GM23338 (cell line): Measurements from ENCODE around the gene MLLT6. TPM values are rescaled to one million over a fixed set of nuclear protein-coding genes. Genes with fewer than 3 reads are reported as not detected.

Experiments used
- ATAC-seq: fragments of 200-7000 bp; cut with Tn5 transposase; 3 replicates; pipeline ENCODE4 v1.9.1; 2020
- DNase-seq: peaks from one replicate; pipeline ENCODE4 v3.0.0-alpha.2; 2015; ENCODE audit warnings: low spot score
- H2AFZ ChIP-seq: fragments of 200-600 bp; sonication (generic); 2 replicates; pipeline ENCODE4 v1.8.0; 2016; ENCODE audit warnings: antibody characterized with exemption, mild to moderate bottlenecking, moderate library complexity
- H3F3A ChIP-seq: fragments of 200-600 bp; sonication (generic); replicated peaks from 2 replicates; pipeline ENCODE4 v1.8.0; 2017; ENCODE audit warnings: antibody characterized with exemption, mixed run types, low read depth
- H3K27ac ChIP-seq: fragments of 200-600 bp; sonication (generic); 2 replicates; pipeline ENCODE4 v1.6.1; 2016; ENCODE audit warnings: low read depth
- H3K27me3 ChIP-seq: fragments of 200-600 bp; sonication (generic); 2 replicates; pipeline ENCODE4 v1.8.0; 2016; ENCODE audit warnings: mild to moderate bottlenecking, mixed run types, moderate library complexity; ENCODE audit not compliant: insufficient read depth
- H3K36me3 ChIP-seq: fragments of 200-600 bp; sonication (generic); 2 replicates; pipeline ENCODE4 v1.8.0; 2016; ENCODE audit warnings: mild to moderate bottlenecking; ENCODE audit not compliant: insufficient read depth
- H3K4me1 ChIP-seq: fragments of 200-600 bp; sonication (generic); 2 replicates; pipeline ENCODE4 v1.8.0; 2016; ENCODE audit warnings: mild to moderate bottlenecking, moderate library complexity; ENCODE audit not compliant: insufficient read depth
- H3K4me2 ChIP-seq: fragments of 200-600 bp; sonication (generic); 2 replicates; pipeline ENCODE4 v1.7.1; 2017; ENCODE audit warnings: mixed run types
- H3K4me3 ChIP-seq: fragments of 200-600 bp; sonication (generic); 2 replicates; pipeline ENCODE4 v1.6.1; 2016; ENCODE audit warnings: mixed run types
- H3K79me2 ChIP-seq: fragments of 200-600 bp; sonication (generic); replicated peaks from 2 replicates; pipeline ENCODE4 v1.8.0; 2017; ENCODE audit warnings: mild to moderate bottlenecking; ENCODE audit not compliant: insufficient read depth
- H3K9me2 ChIP-seq: fragments of 200-600 bp; sonication (generic); 2 replicates; pipeline ENCODE4 v1.8.0; 2017; ENCODE audit not compliant: insufficient read depth
- H4K20me1 ChIP-seq: fragments of 200-600 bp; sonication (generic); replicated peaks from 2 replicates; pipeline ENCODE4 v1.8.0; 2017; ENCODE audit warnings: mild to moderate bottlenecking; ENCODE audit not compliant: insufficient read depth
- H3K27ac Mint-ChIP-seq: 2 replicates; pipeline ENCODE4 v1.8.0; 2020; ENCODE audit warnings: inconsistent platforms, mild to moderate bottlenecking, moderate library complexity, mixed read lengths
- H3K27me3 Mint-ChIP-seq: 3 replicates; pipeline ENCODE4 v1.8.0; 2022; ENCODE audit warnings: low read depth, mild to moderate bottlenecking, moderate library complexity, mixed read lengths, inconsistent platforms; ENCODE audit not compliant: insufficient read depth, poor library complexity
- H3K36me3 Mint-ChIP-seq: 3 replicates; pipeline ENCODE4 v1.8.0; 2021; ENCODE audit warnings: low read depth, mild to moderate bottlenecking, inconsistent platforms, moderate library complexity, mixed read lengths
- H3K4me1 Mint-ChIP-seq: 3 replicates; pipeline ENCODE4 v1.8.0; 2020; ENCODE audit warnings: mild to moderate bottlenecking, inconsistent platforms, mixed read lengths
- H3K4me3 Mint-ChIP-seq: 3 replicates; pipeline ENCODE4 v1.8.0; 2021; ENCODE audit warnings: moderate library complexity, mild to moderate bottlenecking, inconsistent platforms, mixed read lengths
- H3K9me3 Mint-ChIP-seq: 3 replicates; pipeline ENCODE4 v1.8.0; 2020; ENCODE audit warnings: moderate library complexity, mild to moderate bottlenecking, inconsistent platforms, mixed read lengths
- CREB1 ChIP-seq: fragments of 250-450 bp; sonication (Bioruptor Pico); IDR thresholded peaks from 2 replicates; pipeline ENCODE4 v1.5.0; 2020; ENCODE audit warnings: low read depth, mild to moderate bottlenecking, moderate library complexity
- EZH2 ChIP-seq: fragments of 200-600 bp; sonication (generic); IDR thresholded peaks from one replicate; pipeline ENCODE4 v1.8.0; 2017; ENCODE audit warnings: antibody characterized with exemption, mild to moderate bottlenecking, low read depth; ENCODE audit not compliant: unreplicated experiment
- EZH2phosphoT487 ChIP-seq: fragments of 200-600 bp; sonication (generic); IDR thresholded peaks from one replicate; pipeline ENCODE4 v1.8.1; 2018; ENCODE audit warnings: antibody characterized with exemption; ENCODE audit not compliant: unreplicated experiment
- JUNB ChIP-seq: IDR thresholded peaks from one replicate; pipeline ENCODE4 v1.6.1; 2016; ENCODE audit warnings: antibody characterized with exemption; ENCODE audit not compliant: unreplicated experiment
- NANOG ChIP-seq: IDR thresholded peaks from 2 replicates; pipeline ENCODE4 v1.6.1; 2016; ENCODE audit warnings: antibody characterized with exemption, borderline replicate concordance
- POLR2AphosphoS5 ChIP-seq: IDR thresholded peaks from 2 replicates; pipeline ENCODE4 v1.6.1; 2016; ENCODE audit warnings: antibody characterized with exemption, low read depth
- STAT1 ChIP-seq: IDR thresholded peaks from one replicate; pipeline ENCODE4 v1.6.1; 2016; ENCODE audit warnings: antibody characterized with exemption; ENCODE audit not compliant: unreplicated experiment
- ZNF114 ChIP-seq: fragments of 250-450 bp; sonication (Bioruptor Pico); IDR thresholded peaks from 2 replicates; pipeline ENCODE4 v1.5.0; 2020; ENCODE audit warnings: mild to moderate bottlenecking, moderate library complexity
- ZNF331 ChIP-seq: fragments of 250-450 bp; sonication (Bioruptor Pico); IDR thresholded peaks from 2 replicates; pipeline ENCODE4 v1.5.0; 2020; ENCODE audit warnings: low read depth, mild to moderate bottlenecking, moderate library complexity
- ZNF462 ChIP-seq: fragments of 250-450 bp; sonication (Bioruptor Pico); IDR thresholded peaks from 2 replicates; pipeline ENCODE4 v1.5.0; 2020; ENCODE audit warnings: mild to moderate bottlenecking, moderate library complexity
- polyA plus RNA-seq: library from polyadenylated mRNA; unstranded; fragments of >200 nt; fragmentation: Nextera tagmentation; extraction: Ambion mirVana; gene quantifications from 2 replicates; pipeline ENCODE4 v1.2.1, GENCODE V29; 2016
- total RNA-seq: library from RNA; depleted of rRNA; stranded (reverse); fragments of >200 nt; shearing (Covaris generic); gene quantifications from 2 replicates; pipeline ENCODE4 v1.2.3, GENCODE V29; 2014
- TF ChIP-seq, protein P1 (sequence below), 2 experiments: fragments of 200-600 bp in 1 of 2; sonication (generic) in 1 of 2; conservative IDR thresholded peaks; 2 replicates each; pipeline versions ENCODE4 v1.5.1 to v1.6.1; 2016 to 2017; ENCODE audit warnings: antibody characterized with exemption in 2 of 2, low read depth in 2 of 2, mild to moderate bottlenecking in 2 of 2, moderate library complexity in 1 of 2
- TF ChIP-seq, protein P2 (sequence below): IDR thresholded peaks from 2 replicates; pipeline ENCODE4 v1.6.1; 2016; ENCODE audit warnings: antibody characterized with exemption
- TF ChIP-seq, protein P3 (sequence below): IDR thresholded peaks from one replicate; pipeline ENCODE4 v1.6.1; 2018; ENCODE audit warnings: antibody characterized with exemption; ENCODE audit not compliant: unreplicated experiment

The MLLT6 gene
- total and polyA plus RNA-seq, 2 experiments from 2014 or later: 2.6 to 2.8 TPM

DNA sequence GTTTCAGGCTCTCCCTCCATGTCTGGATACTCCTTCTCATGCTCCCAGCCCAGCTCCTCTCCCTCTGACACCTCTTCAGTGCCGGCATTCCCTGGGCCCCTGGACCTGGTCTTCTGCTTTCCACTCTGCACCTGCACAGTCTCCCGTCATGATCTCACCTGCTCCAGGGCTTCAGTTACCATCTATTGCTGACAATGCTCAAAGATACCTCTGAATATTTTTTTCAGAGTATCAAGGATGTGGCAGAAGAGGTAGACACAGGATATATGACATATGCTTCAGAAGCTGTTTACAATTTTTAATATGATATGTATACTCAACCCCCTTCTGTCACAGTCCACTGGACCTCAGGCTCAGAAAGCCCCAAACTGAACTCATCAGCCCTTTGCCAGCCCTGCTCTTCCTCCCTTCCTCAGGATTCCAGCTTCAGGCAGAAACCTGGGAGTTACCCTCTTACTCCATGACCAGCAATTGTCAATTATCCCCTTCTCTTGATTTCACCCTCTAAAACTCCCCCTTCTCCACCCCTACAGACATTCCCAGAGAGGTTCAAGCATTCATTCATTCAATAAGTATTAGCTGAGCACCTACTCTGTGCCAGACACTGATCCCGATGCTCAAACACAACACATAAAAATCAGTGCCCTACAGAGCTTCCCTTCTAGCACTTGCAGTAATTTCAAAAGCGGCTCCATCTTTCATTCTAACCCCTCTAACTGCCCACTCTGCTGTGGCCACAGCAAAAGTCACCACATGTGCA lies 7.8 kb upstream of the MLLT6 start:
- Histone ChIP-seq H3K4me1 (no peaks in the 10 kb centered on the region), H3F3A (peaks cover 12% of the 10 kb centered on the region), H3K27me3 (peaks cover 57% of the 10 kb centered on the region), H3K4me2 (no peak overlapping the region), H4K20me1 (peaks cover 8% of the 10 kb centered on the region), H3K9me2 (no peaks in the 10 kb centered on the region), H3K4me3 (no peak overlapping the region), H3K36me3 (no peaks in the 10 kb centered on the region), H3K79me2 (no peaks in the 10 kb centered on the region), H3K27ac (no peak overlapping the region), H2AFZ (no peak overlapping the region)
- Mint-ChIP-seq H3K9me3 (no peaks in the 10 kb centered on the region), H3K4me3 (no peak overlapping the region; the same call in 2 of the 3 replicates), H3K36me3 (no peaks in the 10 kb centered on the region; the same call in 2 of the 3 replicates), H3K4me1 (peaks cover 21% of the 10 kb centered on the region), H3K27me3 (peaks cover 60% of the 10 kb centered on the region), H3K27ac (no peak overlapping the region)
- DNase-seq (no peak), ATAC-seq (no peak)
- no peak for TF ChIP-seq EZH2
- TF ChIP-seq EZH2phosphoT487: no peak
- TF ChIP-seq, protein P1, sequence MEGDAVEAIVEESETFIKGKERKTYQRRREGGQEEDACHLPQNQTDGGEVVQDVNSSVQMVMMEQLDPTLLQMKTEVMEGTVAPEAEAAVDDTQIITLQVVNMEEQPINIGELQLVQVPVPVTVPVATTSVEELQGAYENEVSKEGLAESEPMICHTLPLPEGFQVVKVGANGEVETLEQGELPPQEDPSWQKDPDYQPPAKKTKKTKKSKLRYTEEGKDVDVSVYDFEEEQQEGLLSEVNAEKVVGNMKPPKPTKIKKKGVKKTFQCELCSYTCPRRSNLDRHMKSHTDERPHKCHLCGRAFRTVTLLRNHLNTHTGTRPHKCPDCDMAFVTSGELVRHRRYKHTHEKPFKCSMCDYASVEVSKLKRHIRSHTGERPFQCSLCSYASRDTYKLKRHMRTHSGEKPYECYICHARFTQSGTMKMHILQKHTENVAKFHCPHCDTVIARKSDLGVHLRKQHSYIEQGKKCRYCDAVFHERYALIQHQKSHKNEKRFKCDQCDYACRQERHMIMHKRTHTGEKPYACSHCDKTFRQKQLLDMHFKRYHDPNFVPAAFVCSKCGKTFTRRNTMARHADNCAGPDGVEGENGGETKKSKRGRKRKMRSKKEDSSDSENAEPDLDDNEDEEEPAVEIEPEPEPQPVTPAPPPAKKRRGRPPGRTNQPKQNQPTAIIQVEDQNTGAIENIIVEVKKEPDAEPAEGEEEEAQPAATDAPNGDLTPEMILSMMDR (conservative IDR thresholded peaks at IDR 0.05; ENCODE audit: low read depth in 2 of 2): no peak
- no peak for TF ChIP-seq CREB1 (CRISPR knock-in tag)
- no peak for TF ChIP-seq ZNF114 (CRISPR knock-in tag)
- no peak for TF ChIP-seq POLR2AphosphoS5
- no peak for TF ChIP-seq NANOG
- TF ChIP-seq, protein P2, sequence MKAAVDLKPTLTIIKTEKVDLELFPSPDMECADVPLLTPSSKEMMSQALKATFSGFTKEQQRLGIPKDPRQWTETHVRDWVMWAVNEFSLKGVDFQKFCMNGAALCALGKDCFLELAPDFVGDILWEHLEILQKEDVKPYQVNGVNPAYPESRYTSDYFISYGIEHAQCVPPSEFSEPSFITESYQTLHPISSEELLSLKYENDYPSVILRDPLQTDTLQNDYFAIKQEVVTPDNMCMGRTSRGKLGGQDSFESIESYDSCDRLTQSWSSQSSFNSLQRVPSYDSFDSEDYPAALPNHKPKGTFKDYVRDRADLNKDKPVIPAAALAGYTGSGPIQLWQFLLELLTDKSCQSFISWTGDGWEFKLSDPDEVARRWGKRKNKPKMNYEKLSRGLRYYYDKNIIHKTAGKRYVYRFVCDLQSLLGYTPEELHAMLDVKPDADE: no peak
- no peak for TF ChIP-seq STAT1
- TF ChIP-seq JUNB: no peak
- no peak for TF ChIP-seq ZNF331 (CRISPR knock-in tag)
- TF ChIP-seq, protein P3, sequence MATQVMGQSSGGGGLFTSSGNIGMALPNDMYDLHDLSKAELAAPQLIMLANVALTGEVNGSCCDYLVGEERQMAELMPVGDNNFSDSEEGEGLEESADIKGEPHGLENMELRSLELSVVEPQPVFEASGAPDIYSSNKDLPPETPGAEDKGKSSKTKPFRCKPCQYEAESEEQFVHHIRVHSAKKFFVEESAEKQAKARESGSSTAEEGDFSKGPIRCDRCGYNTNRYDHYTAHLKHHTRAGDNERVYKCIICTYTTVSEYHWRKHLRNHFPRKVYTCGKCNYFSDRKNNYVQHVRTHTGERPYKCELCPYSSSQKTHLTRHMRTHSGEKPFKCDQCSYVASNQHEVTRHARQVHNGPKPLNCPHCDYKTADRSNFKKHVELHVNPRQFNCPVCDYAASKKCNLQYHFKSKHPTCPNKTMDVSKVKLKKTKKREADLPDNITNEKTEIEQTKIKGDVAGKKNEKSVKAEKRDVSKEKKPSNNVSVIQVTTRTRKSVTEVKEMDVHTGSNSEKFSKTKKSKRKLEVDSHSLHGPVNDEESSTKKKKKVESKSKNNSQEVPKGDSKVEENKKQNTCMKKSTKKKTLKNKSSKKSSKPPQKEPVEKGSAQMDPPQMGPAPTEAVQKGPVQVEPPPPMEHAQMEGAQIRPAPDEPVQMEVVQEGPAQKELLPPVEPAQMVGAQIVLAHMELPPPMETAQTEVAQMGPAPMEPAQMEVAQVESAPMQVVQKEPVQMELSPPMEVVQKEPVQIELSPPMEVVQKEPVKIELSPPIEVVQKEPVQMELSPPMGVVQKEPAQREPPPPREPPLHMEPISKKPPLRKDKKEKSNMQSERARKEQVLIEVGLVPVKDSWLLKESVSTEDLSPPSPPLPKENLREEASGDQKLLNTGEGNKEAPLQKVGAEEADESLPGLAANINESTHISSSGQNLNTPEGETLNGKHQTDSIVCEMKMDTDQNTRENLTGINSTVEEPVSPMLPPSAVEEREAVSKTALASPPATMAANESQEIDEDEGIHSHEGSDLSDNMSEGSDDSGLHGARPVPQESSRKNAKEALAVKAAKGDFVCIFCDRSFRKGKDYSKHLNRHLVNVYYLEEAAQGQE: no peak
- TF ChIP-seq ZNF462: no peak
